Measurements from ENCODE around the gene KIN. TPM values are rescaled to one million over a fixed set of nuclear protein-coding genes. Genes with fewer than 3 reads are reported as not detected.
A peak's percentile ranks its signal among the peaks of the same experiment; 100 is the strongest.

The KIN gene
- total and polyA plus RNA-seq, 8 donors: 9.3 to 22.7 (median 21.4) TPM

GRCh38 chr10:7832060-7832459 lies 44.3 kb upstream of the KIN start:
- Histone ChIP-seq H3K27ac (no peak overlapping the region), H3K27me3 (no peaks in the 10 kb centered on the region), H3K36me3 (peaks cover 0 to 4% of the 10 kb centered on the region in 2 donors), H3K4me3 (no peak overlapping the region), H3K9me3 (no peaks in the 10 kb centered on the region), H3K4me1 (no peaks in the 10 kb centered on the region)
- no peak for DNase-seq
- intact Hi-C loops (cut with DNase I): no loop called here
- TF ChIP-seq CTCF (IDR thresholded peaks at IDR 0.05): no peak
- no peak for ATAC-seq

GRCh38 chr10:7829289-7829834 lies 41.6 kb upstream of the KIN start:
- Histone ChIP-seq H3K27me3 (no peaks in the 10 kb centered on the region), H3K27ac (no peak overlapping the region), H3K9me3 (no peaks in the 10 kb centered on the region), H3K4me3 (no peak overlapping the region), H3K4me1 (no peaks in the 10 kb centered on the region), H3K36me3 (peaks cover 0 to 31% of the 10 kb centered on the region in 2 donors)
- no peak for DNase-seq
- TF ChIP-seq CTCF (IDR thresholded peaks at IDR 0.05): no peak
- ATAC-seq: no peak
- intact Hi-C loops (cut with DNase I): no loop called here

- Histone ChIP-seq H3K9me3 (no peaks in the 10 kb centered on the region), H3K27me3 (no peaks in the 10 kb centered on the region), H3K4me3 (no peak overlapping the region), H3K27ac (no peak overlapping the region), H3K36me3 (peaks cover 0 to 38% of the 10 kb centered on the region in 2 donors), H3K4me1 (no peaks in the 10 kb centered on the region)
- no peak for ATAC-seq
- DNase-seq: no peak
- intact Hi-C loops (cut with DNase I): no loop called here
- TF ChIP-seq CTCF (IDR thresholded peaks at IDR 0.05): no peak
These were observed 39.2 kb upstream of the KIN start for GRCh38 chr10:7826971-7827370.

- H3K27me3 ChIP-seq: no peaks in the 10 kb centered on the region
- ATAC-seq: no peak
- H3K9me3 ChIP-seq: no peaks in the 10 kb centered on the region
- H3K27ac ChIP-seq: no peak overlapping the region
- H3K4me3 ChIP-seq: no peak overlapping the region
- TF ChIP-seq CTCF (IDR thresholded peaks at IDR 0.05): no peak
- peaks cover 0 to 14% of the 10 kb centered on the region in 2 donors for H3K4me1 ChIP-seq
- peaks cover 0 to 38% of the 10 kb centered on the region in 2 donors for H3K36me3 ChIP-seq
- intact Hi-C loops (cut with DNase I): no loop called here
- DNase-seq: no peak
These were observed 36.5 kb upstream of the KIN start for GRCh38 chr10:7824251-7824650.

- ATAC-seq (peak; percentile 75), DNase-seq (peak in 3 of 4 donors; percentile 29 to 44 (median 36))
- Histone ChIP-seq H3K4me3 (peak overlapping the region; percentile 98 to 99), H3K9me3 (no peaks in the 10 kb centered on the region), H3K27ac (peak overlapping the region in 1 of 2 donors; percentile 73), H3K4me1 (peaks cover 0 to 25% of the 10 kb centered on the region in 2 donors), H3K36me3 (peaks cover 0 to 5% of the 10 kb centered on the region in 2 donors), H3K27me3 (no peaks in the 10 kb centered on the region)
- intact Hi-C loops (cut with DNase I): no loop called here
- peak in 1 of 2 donors; percentile 16 for TF ChIP-seq CTCF (IDR thresholded peaks at IDR 0.05)
These were observed 31.3 kb upstream of the KIN start for GRCh38 chr10:7819121-7819460.
